Stimulated activated CD4-positive, alpha-beta T cell treated with anti-CD3 and anti-CD28 coated beads, Interleukin-12 subunit alpha, Interleukin-12 subunit beta, amount 100 ng/mL, for 4 hours (primary cell): ENCODE data around the gene MRPL17.
A peak's percentile ranks its signal among the peaks of the same experiment; 100 is the strongest.

Source experiments
- DNase-seq: peaks from one replicate; pipeline ENCODE4 v3.0.0-alpha.2; 2020

MRPL17 gene

DNA sequence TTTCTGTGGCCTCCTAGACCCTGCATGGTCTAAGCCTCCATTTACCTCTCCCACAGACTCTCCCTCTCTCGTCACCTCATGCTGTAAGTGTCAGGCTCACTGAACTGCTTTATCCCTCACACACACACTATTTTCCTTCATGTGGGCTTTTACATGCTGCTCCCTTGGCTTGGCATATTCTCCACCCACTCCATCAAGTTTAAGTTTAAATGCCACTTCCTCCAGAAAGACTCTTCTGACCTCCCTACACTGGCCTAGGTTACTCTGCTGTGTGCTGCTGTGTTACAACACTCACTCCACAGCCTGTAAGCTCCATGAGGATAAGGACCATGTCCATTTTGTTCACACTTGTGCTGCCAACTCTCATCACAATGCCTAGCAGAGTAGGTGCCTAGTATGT lies 30.0 kb downstream of the MRPL17 start:
- DNase-seq, result no peak

DNA sequence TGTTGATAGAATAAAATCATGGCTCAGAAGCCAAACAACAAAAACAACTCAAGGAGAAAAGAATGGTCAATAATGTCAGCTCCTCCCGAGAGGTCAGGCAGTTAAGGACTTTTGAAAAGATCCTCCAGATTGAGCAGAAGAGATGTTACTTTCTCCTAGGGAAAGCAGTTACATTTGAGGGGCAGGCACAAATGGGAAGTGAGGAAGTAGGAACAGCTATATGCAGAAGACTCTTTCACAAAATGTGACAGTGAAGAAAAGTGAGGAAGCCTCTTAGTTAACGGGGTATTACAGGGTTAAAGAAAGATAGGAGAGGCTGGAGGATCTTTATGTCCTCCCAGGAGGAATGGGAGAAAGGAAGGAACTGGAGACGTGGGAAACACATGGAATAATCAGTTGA lies 31.0 kb downstream of the MRPL17 start:
- DNase-seq, result no peak

DNA sequence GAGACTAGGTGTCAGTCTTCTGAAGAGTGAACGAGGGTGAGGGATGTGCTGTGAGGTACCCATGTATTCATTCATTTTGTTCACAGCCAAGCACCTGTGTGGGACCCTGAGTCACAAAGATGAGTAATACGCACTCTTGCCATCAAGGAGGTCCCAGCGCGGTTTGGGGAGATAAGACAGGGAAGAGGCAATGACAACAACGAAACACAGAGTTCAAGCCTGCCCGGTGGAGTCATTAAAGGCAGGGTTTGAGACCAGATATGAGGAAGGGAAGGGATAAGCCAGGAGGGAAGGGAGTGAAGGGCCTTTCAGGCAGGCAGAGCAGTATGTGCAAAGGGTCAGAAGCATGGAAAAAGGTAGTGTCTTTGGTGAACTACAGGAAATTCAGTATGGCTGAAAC lies 32.2 kb downstream of the MRPL17 start:
- no peak for DNase-seq

DNA sequence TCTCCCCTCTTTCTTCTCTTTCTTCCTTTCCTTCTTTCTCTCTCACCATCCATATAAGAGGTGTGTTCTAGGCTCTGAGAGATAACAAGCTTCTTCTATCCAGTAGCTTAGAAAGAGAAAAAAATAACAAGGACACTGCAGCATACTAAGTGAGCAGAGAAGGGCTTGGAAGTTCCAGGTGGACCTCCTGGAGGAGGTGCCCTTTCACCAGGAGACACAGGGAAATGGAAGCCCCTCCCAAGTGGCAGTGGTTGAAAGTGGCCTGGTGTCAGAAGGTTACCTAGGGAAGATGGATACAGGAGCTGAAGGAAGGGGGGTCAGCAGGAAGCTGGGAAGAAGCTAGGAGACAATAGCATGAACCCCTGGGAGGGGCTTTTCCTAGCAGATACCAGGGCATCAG lies 33.0 kb downstream of the MRPL17 start:
- DNase-seq, result no peak

DNA sequence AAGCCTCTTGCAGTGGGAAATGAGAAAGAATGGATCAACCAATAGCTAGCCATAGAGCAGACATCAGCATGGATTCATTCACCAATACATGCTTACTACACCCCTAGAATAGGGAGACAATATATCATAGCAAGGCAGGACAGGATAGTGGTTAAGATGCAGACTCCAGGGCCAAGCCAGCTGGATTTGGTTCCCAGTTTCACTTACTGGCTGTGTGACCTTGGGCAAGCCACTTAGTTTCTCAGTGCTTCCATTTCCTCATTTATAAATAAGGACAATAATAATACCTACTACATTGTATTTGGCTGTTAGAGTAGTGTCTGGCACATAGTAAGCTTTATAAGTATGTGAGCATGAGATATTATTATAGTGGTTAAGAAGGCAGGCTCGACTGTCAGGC lies 34.6 kb downstream of the MRPL17 start:
- DNase-seq, result no peak

DNA sequence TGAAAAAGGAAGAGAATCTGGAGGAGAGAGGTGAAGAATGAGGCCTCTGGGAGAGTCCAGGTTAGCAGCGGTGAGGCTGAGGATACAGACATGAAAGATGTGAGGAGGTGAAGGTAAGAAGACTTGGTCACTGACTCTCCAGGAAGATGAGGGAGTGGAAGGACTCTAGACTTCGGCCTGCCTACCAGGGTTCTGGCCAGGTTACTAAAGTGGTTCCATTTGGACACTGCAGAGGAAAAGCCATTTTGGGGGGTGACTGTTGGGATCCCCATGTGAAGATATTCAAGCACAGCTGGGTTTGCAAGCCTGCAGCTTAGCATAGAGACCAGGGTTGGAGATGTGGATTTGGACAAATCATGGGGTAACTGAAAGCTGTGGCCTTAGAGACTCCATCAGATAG lies 35.3 kb downstream of the MRPL17 start:
- no peak for DNase-seq

DNA sequence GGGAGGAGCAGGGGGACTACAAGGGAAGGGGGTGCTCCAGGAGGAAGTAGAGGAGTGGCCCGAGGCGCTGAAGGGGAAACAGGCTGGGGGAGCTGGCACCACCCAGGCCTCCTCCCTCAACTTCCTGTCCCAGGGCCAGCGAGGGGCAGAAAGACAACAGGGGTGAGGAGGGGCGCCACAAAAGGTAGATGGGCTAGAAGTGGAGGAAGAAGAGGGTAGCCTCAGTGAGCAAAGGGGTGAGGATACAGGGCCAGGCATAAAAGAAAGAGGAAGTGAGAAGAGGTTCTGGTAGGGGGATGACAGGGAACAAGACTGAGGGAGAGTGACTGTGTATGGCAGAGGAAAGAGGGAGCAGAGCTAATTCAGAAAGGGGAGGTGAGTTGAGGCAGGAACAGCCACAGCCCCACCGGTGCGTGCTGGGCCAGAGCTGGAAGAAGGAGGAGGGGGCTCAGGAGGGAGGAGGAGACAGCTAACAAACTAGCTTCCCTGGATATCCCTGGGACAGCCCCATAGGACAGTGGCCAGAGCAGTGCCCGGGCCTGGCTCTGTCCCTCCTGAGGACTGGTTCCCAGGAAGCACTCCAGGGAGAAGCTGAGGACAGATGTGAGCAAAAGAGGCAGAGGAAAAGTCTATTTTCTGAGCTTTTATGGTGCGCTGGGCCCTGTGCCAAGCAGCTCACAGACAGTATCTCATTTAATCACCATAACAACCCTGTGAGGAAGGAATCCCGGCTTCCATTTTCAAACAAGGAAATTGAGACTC lies 36.0 kb downstream of the MRPL17 start:
- DNase-seq, result peak; percentile 29

DNA sequence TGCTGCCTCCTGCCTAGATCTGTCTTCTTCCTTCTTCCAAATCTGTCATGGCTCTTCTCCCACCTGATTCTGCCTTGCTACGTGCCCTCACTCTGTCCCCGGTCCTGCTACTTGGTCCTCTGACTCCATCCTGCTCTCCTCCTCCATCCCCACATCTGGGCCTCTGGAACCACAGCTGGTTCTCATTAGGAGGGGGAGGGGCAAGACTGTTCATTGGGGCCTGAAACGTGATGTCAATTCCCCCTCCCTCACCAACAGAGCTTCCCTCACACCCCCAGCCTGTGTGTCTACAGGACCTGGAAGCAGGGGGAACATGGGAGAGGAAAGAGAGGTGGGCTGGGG lies 36.6 kb downstream of the MRPL17 start:
- DNase-seq, result no peak

DNA sequence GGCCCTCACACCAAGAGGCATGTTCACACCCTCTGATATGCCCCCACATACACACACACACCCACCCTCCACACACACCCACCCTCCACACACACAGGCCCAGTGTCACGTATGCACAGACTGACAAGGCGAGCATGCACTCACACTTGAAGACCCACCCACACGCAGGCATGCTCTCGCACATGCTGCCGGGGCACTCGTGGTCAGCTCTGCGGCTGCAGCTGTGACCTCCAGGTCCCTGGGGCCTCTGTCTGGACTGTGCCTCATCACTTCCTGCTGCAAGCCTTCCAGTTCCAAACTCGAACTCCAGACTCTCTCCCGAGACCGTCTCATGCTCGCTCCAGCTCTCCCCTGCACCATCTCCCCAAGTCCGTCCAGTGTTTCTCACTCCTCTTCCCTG lies 37.1 kb downstream of the MRPL17 start:
- no peak for DNase-seq

DNA sequence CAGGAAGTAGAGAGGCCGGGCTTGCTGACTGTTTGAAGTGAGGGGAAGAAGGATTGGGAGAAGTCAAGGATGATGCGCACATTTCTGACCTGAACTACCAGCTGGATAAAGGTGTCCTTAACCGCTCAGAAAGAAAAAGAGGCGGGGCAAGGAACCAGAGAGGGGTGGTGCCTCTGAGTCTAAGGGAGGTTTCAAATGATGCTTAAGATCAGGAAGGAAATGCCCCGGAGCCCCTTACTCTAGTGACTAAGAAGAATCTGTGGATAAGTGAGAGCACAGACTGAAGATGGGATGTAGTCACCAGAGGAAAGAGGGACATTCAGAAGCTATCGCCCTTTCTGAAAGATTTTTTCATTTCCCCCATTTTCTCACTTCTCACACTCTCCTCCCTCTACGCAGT lies 40.2 kb downstream of the MRPL17 start:
- DNase-seq, result no peak

DNA sequence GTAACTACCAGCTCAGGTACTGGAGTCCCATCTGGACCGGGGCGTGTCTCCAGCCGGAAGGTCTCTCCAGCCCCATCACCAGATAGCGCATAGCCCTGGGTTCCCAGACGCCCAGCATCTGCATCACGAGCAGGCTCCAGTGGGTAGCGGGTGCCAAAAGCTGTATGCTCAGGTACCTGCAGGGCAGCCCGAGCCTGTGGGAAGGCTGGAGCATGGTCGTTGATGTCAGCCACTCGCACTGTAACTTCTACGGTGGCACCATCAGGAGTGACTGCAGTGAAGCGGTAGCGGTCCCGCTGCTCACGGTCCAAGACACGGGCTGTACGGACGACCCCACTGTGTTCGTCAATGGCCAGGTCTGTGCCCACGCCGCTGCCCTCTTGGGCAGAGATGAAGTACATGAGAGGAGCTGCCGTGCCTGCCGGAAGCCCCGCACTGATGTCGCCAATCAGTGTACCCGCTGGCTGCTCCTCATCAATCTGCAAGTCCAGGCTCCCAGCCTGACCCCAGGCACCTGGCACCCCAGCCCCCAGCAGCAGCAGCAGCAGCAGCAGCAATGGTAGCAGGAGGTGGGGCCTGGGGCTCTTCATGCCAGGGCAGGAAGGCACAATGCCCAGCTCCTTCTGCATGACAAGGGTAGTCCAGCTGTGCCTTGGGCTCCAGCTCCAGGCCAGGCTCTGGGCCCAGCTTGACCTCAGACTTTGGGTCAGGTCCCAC lies 42.0 kb downstream of the MRPL17 start:
- no peak for DNase-seq

DNA sequence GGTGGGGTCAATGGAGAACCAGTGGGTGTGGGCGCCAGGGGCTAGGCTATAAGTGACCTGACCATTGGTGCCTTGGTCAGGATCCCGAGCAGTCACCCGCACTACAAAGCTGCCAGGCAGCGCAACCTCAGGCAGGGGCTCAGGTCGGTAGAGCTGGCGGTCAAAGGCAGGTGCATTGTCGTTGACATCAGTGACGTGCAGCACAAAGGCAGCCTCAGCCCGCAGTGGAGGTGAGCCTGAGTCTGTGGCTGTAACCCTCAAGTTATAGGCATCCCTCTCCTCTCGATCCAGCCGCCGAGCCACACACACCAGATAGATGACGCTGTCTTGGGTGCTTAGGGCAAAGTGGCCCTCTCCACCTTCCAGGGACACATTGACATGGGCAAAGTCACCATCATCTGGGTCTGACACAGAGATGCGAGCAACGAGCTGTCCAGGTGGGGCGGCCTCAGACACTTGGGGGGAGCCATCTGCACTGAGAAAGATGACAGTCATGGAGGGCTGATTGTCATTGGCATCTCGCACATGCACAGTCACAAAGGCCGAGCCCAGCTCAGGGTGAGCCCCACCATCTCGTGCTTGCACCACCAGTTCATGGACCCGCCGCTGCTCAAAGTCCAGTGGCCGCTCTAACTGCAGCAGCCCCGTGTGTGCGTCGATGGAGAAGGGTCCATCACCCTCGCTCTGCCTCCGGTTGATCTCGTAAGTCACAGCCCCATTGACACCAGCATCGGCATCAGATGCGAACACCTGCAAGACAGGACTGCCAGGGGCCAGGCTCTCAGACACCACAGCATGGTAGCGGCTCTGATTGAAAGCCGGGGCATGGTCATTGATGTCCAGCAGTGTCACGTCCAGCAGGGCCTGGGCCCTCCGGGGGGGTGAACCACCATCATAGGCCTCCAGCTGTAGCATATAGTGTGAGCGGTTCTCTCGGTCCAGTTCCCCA lies 42.8 kb downstream of the MRPL17 start:
- DNase-seq, result no peak

DNA sequence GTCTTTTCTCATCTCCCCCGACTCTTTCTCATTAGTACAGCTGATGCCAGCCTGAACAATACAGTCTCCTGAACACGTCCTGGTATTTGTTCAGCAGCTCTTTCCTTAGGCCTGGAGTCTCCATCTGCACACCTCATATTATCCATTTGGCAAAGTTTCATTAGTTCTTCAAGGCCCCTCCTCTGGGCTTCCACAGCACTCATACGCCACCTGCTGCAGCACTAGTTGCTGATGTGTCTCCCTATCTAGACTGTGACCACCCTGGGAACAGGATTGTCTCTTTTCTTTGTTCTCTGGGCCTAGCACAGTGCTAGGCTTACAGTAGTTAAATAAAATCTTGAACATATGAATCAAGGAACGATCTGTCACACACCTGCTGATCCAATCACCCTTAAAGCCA lies 44.7 kb downstream of the MRPL17 start:
- no peak for DNase-seq

DNA sequence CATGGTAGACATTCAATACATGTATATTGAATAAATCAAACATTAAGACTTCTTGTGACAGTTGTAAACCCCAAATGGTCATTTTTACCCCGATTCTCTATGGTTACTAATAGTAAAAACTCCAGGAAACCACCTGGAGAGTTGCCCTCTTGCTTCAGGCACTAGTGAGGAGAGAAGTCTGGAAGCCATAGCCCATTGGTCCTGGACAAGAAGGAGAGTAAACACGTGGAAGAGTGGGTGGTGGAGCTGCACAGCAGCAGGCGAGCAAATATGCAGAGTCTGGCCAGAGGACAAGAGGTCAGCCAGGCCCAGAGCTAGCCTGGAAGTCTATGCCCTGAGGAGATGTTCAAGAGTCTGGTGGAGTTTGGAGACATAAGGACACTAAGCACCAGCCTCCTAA lies 45.3 kb downstream of the MRPL17 start:
- DNase-seq, result no peak

DNA sequence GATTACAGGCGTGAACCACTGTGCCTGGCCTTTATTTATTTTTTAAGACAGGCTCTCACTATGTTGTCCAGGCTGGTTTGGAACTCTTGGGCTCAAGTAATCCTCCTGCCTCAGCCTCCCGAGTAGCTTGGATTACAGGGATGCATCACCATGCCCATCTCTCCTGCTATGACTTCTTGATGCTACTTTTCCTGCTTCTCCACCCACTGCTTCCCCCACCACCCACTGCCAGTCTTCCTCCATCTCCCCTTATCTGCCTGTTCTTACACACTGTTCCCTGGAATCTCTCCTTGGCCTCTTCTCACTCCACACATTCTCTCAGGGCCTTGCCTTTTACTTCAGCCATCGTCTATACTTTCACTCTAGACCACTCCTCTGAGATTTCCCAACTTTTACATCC lies 46.7 kb downstream of the MRPL17 start:
- no peak for DNase-seq

DNA sequence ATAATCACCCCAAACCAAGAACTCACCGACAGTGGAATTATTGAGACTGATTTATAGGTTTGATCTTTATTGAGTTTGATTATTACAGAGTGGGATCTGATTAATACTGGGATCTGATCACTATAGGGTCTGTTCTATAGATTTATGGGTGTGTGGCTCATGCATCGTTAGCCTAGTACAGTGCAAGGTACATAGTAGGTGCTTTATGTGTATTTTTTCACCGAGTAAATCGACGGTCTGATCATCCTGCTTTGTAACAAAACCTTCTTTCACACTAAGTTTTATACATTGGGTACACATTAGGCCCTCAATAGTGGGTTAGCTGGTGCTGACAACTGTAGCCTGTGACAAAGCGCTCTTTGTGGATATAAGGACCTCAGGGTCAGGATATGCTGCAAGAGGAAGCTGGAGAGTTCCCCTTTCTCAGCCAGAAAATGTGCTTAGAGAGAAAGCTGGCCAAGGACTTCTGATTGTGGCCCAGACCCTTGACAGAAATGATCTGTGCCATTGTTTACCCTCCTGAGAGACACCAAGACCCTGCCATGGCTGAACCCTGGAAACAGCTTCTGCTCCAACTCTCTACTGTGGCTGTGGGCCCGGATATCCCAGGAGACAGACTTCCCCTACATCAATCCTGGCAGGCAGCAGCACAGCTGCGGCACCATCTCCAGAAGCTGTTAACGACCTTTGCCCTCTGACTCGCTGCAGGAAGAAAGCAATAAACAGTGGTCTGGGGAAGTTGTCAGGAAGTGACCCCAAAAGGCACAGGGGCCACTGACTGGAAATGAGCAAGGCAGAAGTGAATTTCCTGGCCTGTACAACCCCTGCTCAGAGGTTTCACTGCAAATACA lies 47.8 kb downstream of the MRPL17 start:
- no peak for DNase-seq

DNA sequence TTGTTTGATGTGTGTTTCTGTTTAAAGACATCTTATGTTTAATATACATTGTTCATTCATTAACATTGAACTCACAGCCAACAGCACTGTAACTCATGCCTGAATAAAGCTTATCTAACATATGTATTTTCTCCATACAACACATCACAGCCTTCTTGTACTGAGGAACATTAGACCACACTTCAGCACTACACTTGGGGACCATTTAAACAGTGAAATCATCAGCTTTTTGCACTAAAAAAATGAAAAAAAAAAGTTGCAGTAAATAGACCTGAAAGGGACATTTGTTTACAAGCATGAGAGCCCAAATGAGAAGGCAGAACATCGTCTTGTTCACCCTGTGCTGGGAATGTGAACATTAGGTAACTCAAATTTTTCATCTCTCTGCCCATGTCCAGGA lies 48.6 kb downstream of the MRPL17 start:
- no peak for DNase-seq

DNA sequence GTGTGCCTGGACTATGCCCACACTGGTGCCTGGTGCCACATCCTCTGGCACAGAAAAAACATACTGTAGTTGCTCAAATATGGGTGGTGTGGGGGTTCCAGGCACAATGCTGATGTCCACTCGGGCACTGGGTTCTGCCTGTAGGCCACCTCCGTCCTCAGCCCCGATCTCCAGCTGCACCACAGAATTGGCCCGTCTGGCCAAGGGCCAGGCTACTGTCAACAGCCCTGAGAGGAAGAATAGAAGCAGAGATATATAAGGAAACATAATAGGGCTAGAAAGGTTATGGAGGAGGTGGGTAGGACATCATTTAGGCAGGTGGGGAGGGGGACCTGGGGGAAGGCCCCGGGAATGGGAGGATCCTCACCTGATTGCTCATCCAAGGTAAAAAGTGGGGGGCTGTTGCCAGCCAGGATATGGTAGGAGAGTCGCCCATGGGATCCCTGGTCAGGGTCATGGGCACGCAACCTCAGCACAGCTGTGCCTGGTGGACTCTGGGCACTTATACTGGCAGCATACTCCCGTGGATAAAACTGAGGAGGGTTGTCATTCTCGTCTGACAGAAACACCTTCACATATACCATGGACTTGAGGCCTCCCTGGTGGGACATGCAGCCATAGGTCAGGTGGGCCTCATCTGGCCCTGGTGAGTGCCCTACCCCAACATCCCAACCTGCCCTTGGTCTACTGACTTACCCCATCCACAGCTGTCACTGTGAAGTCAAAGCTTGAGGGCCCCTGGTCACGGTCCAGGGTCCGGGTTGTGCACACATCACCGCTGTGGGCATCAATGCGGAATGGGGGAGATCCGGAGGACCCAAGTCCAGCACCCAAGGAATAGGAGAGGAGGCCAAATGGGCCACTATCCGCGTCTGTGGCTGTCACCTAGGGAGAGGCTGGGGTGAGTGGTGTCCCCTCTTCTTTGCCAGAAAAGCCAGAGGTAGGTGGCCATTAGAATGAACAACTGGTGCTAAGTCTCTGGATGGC lies 49.4 kb downstream of the MRPL17 start:
- DNase-seq, result no peak

DNA sequence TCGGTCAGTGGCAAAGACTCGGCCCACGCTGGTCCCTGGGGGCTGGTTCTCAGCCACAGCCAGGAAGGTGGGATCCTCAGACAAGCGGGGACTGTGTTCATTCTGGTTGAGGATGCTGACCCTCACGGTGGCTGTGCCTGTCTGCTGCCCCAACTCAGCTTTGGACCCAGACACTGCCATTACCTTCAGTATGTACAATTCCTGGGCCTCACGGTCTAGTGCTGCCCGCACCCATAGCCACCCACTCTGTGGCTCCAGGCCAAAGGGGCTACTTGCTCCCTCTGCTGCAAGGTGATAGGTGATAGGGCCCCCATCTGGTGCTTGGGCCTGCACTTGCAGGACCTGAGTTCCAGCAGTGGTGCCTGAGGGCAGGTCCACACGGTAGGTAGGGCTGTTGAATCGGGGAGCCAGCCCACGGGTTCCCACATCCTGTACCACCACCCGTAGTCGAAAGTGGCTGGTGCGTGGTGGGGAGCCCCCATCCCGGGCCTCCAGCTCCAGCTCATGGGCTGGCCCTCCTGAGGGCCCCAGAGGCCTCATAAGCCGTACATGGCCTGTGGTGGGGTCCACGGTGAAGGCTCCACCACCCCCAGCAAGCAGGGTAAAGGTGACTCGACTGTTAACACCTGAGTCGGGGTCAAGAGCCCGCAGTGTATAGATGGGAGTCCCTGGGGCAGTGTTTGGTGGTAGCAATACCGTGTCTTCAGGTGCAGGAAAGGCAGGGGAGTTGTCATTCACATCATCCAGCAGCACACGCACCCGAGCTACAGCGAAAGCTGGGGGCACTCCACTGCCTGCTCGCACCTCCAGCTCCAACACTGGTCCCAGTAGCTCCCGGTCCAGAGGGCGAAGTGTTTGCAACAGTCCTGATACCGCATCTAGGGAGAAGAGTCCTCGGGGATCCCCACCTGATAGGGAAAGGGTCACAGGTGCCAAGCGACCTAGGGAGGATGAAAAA lies 50.7 kb downstream of the MRPL17 start:
- no peak for DNase-seq

DNA sequence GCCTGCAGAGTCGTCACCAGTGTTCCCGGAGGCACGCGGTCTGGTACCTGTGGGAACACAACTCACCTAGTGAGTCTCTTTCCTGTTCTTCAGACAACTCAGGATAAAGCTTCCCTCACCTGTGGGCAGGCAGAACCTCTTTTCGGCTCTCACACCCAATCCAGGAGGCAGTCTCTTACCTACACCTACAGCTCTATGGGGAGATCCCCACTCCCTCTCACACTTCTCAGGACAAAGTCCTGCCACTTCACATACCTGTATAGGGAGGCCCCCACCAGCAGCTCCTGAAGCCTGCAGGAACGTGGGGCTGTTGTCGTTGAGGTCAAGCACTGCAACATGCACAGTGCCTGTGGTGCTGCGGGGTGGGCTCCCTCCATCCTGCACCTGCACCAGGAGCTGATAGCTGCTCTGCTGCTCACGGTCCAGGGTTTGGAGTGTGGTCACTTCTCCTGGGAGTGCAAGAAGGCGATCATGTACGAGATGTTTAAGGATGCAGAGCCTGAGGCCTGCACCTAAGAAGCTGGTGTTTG lies 51.7 kb downstream of the MRPL17 start:
- DNase-seq, result no peak
